PFSK-1 (cell line): ENCODE measurements around the gene LIN7A.

ENCODE experiments used
- TAF1 ChIP-seq: IDR thresholded peaks from 2 replicates; pipeline ENCODE4 v1.6.1; 2012; ENCODE audit warnings: low read length, control low read depth, borderline replicate concordance; ENCODE audit not compliant: insufficient read depth
- TF ChIP-seq, protein P1 (sequence below), 2 experiments: IDR thresholded peaks; 2 replicates each; pipeline versions ENCODE4 v1.6.1 to v1.8.0; 2011 to 2012; ENCODE audit warnings: low read depth in 2 of 2, low read length in 2 of 2, control low read depth in 1 of 2, inconsistent platforms in 1 of 2, mild to moderate bottlenecking in 1 of 2, moderate library complexity in 1 of 2; ENCODE audit not compliant: insufficient read depth in 1 of 2

DNA sequence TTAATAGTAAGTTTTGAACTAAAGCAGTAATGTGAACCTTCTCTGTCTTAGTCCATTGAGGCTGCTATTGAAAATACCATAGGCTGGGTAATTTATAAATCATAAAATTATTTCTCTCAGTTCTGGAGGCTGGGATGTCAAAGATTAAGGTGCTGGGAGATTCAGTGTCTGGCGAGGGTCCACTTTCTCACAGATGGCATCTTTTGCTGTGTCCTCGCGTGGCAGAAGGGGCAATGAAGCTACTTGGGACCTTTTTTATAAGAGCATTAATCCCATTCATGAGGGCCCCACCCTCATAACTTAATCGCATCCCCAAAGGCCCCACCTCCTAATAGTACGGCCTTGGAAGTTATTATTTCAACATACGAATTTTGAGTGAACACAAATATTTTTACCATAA lies 28.4 kb downstream of the LIN7A start:
- no peak for TF ChIP-seq TAF1
- TF ChIP-seq, protein P1, sequence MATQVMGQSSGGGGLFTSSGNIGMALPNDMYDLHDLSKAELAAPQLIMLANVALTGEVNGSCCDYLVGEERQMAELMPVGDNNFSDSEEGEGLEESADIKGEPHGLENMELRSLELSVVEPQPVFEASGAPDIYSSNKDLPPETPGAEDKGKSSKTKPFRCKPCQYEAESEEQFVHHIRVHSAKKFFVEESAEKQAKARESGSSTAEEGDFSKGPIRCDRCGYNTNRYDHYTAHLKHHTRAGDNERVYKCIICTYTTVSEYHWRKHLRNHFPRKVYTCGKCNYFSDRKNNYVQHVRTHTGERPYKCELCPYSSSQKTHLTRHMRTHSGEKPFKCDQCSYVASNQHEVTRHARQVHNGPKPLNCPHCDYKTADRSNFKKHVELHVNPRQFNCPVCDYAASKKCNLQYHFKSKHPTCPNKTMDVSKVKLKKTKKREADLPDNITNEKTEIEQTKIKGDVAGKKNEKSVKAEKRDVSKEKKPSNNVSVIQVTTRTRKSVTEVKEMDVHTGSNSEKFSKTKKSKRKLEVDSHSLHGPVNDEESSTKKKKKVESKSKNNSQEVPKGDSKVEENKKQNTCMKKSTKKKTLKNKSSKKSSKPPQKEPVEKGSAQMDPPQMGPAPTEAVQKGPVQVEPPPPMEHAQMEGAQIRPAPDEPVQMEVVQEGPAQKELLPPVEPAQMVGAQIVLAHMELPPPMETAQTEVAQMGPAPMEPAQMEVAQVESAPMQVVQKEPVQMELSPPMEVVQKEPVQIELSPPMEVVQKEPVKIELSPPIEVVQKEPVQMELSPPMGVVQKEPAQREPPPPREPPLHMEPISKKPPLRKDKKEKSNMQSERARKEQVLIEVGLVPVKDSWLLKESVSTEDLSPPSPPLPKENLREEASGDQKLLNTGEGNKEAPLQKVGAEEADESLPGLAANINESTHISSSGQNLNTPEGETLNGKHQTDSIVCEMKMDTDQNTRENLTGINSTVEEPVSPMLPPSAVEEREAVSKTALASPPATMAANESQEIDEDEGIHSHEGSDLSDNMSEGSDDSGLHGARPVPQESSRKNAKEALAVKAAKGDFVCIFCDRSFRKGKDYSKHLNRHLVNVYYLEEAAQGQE (IDR thresholded peaks at IDR 0.05; ENCODE audit: insufficient read depth in 1 of 2, low read depth in 2 of 2, low read length in 2 of 2) = no peak
